ENCODE measurements around the gene PCDH15.

The PCDH15 gene

GRCh38 chr10:54702583-54703485, 98.2 kb downstream of the PCDH15 start:
- no peak for DNase-seq

- DNase-seq, result no peak
These were observed 109.7 kb downstream of the PCDH15 start for GRCh38 chr10:54691331-54691730.

GRCh38 chr10:54682554-54682953, 118.5 kb downstream of the PCDH15 start:
- no peak for DNase-seq

GRCh38 chr10:54681136-54681535, 119.9 kb downstream of the PCDH15 start:
- no peak for DNase-seq

- no peak for DNase-seq
These were observed 133.9 kb downstream of the PCDH15 start for GRCh38 chr10:54667136-54667535.

GRCh38 chr10:54666192-54666591, 134.8 kb downstream of the PCDH15 start:
- no peak for DNase-seq

- DNase-seq, result no peak
These were observed 135.9 kb downstream of the PCDH15 start for GRCh38 chr10:54665095-54665494.

GRCh38 chr10:54660397-54660796, 140.6 kb downstream of the PCDH15 start:
- no peak for DNase-seq

GRCh38 chr10:54656643-54657042, 144.4 kb downstream of the PCDH15 start:
- DNase-seq, result no peak

GRCh38 chr10:54653518-54653917, 147.5 kb downstream of the PCDH15 start:
- DNase-seq, result no peak

- no peak for DNase-seq
These were observed 150.5 kb downstream of the PCDH15 start for GRCh38 chr10:54650547-54650946.

GRCh38 chr10:54622017-54622416, 179.0 kb downstream of the PCDH15 start:
- no peak for DNase-seq

GRCh38 chr10:54620352-54620751, 180.7 kb downstream of the PCDH15 start:
- no peak for DNase-seq

- DNase-seq, result no peak
These were observed 187.0 kb downstream of the PCDH15 start for GRCh38 chr10:54614072-54614471.

- no peak for DNase-seq
These were observed 187.9 kb downstream of the PCDH15 start for GRCh38 chr10:54613162-54613561.

- no peak for DNase-seq
These were observed 191.6 kb downstream of the PCDH15 start for GRCh38 chr10:54609423-54609822.

- no peak for DNase-seq
These were observed 193.0 kb downstream of the PCDH15 start for GRCh38 chr10:54607983-54608382.

GRCh38 chr10:54594289-54594688, 206.7 kb downstream of the PCDH15 start:
- DNase-seq, result no peak

GRCh38 chr10:54587971-54588370, 213.1 kb downstream of the PCDH15 start:
- no peak for DNase-seq

GRCh38 chr10:54585572-54585971, 215.5 kb downstream of the PCDH15 start:
- no peak for DNase-seq

GRCh38 chr10:54577682-54578081, 223.3 kb downstream of the PCDH15 start:
- no peak for DNase-seq

GRCh38 chr10:54576541-54576940, 224.5 kb downstream of the PCDH15 start:
- DNase-seq, result no peak

GRCh38 chr10:54559498-54559897, 241.5 kb downstream of the PCDH15 start:
- DNase-seq, result no peak

GRCh38 chr10:54554028-54554427, 247.0 kb downstream of the PCDH15 start:
- no peak for DNase-seq

- DNase-seq, result no peak
These were observed 251.0 kb downstream of the PCDH15 start for GRCh38 chr10:54550016-54550415.

Data from NCI-H526 treated with DMSO at 0.1 percent for 48 hours (cell line).